DND-41 (cell line): ENCODE measurements around the gene MCL1.
"Not testable (repeated sequence)": the region's sequence is repeated elsewhere in the genome, so short reads cannot be mapped to it uniquely, and the experiment has no call there.

Experiments used
- ATAC-seq: fragments of 200-7000 bp; cut with Tn5 transposase; 3 replicates; pipeline ENCODE4 v1.9.1; 2021; ENCODE audit warnings: low read depth; ENCODE audit not compliant: insufficient read depth
- DNase-seq: peaks from one replicate; pipeline ENCODE4 v3.0.0-alpha.2; 2020
- H2AFZ ChIP-seq: 2 replicates; pipeline ENCODE4 v1.6.0; 2012; ENCODE audit warnings: low read depth, low read length
- H3K27ac ChIP-seq: 2 replicates; pipeline ENCODE4 v1.5.1; 2012; ENCODE audit warnings: low read length, inconsistent platforms
- H3K27me3 ChIP-seq: fragments of 200-600 bp; sonication (generic); 2 replicates; pipeline ENCODE4 v1.6.0; 2012; ENCODE audit warnings: low read length, mild to moderate bottlenecking, inconsistent platforms; ENCODE audit not compliant: insufficient read depth, poor library complexity
- H3K36me3 ChIP-seq: 2 replicates; pipeline ENCODE4 v1.5.1; 2012; ENCODE audit warnings: low read length, inconsistent platforms; ENCODE audit not compliant: insufficient read depth
- H3K4me1 ChIP-seq: 2 replicates; pipeline ENCODE4 v1.5.1; 2012; ENCODE audit warnings: mild to moderate bottlenecking, low read length; ENCODE audit not compliant: insufficient read depth
- H3K4me2 ChIP-seq: 2 replicates; pipeline ENCODE4 v1.6.0; 2012; ENCODE audit warnings: mild to moderate bottlenecking, moderate library complexity, low read length, inconsistent platforms; ENCODE audit not compliant: insufficient read depth
- H3K4me3 ChIP-seq, 2 experiments: fragments of 200-600 bp in 1 of 2; shearing (Covaris generic) in 1 of 2; 2 replicates each; pipeline ENCODE4 v1.5.1; 2012 to 2016; ENCODE audit warnings: inconsistent platforms in 2 of 2, low read length in 2 of 2, mild to moderate bottlenecking in 2 of 2, low read depth in 1 of 2, moderate library complexity in 1 of 2
- H3K79me2 ChIP-seq: 2 replicates; pipeline ENCODE4 v1.6.0; 2012; ENCODE audit warnings: low read length, inconsistent platforms; ENCODE audit not compliant: insufficient read depth
- H3K9ac ChIP-seq: 2 replicates; pipeline ENCODE4 v1.6.0; 2012; ENCODE audit warnings: low read depth, mild to moderate bottlenecking, inconsistent platforms, low read length, moderate library complexity
- H3K9me3 ChIP-seq: 2 replicates; pipeline ENCODE4 v1.5.1; 2012; ENCODE audit warnings: low read length, moderate library complexity, mild to moderate bottlenecking, inconsistent platforms; ENCODE audit not compliant: insufficient read depth, severe bottlenecking
- H4K20me1 ChIP-seq: 2 replicates; pipeline ENCODE4 v1.6.0; 2012; ENCODE audit warnings: low read length; ENCODE audit not compliant: insufficient read depth
- EZH2 ChIP-seq: IDR thresholded peaks from 3 replicates; pipeline ENCODE4 v1.6.1; 2012; ENCODE audit warnings: borderline replicate concordance, low read depth, mild to moderate bottlenecking, moderate library complexity, low read length, inconsistent platforms; ENCODE audit not compliant: severe bottlenecking
- TF ChIP-seq, protein P1 (sequence below): IDR thresholded peaks from 2 replicates; pipeline ENCODE4 v1.5.1; 2012; ENCODE audit warnings: borderline replicate concordance, low read length, moderate library complexity, mild to moderate bottlenecking; ENCODE audit not compliant: poor library complexity, severe bottlenecking; ENCODE audit errors: extremely low read depth

Gene MCL1

DNA sequence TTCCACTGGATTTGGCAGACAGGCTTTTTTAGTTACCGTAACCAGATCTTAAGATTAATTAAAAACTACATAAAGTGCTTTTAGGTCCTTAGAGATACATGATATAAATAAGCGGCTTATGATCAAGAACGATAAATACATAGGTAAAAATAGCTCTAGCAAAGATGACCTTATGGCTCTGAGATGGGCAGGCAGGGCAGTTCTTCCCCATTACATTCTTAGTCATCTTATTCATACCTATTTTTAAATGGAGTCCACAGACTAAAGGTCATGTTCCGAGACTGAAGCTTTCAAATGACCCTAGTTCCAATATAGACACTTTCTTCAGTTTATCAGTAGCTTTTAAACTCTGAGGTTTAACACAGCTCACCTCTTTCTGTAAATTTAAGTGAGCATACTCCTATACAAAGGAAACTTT is 4.3 kb downstream of the MCL1 start:
- peaks cover 63% of the 10 kb centered on the region for H3K4me1 ChIP-seq
- H2AFZ ChIP-seq = no peak overlapping the region
- ATAC-seq = no peak
- no peaks in the 10 kb centered on the region for H3K27me3 ChIP-seq
- H3K9ac ChIP-seq = peak overlapping the region; percentile 95; the same call in 1 of the 2 replicates
- H3K27ac ChIP-seq = peak overlapping the region; percentile 35; the same call in 1 of the 2 replicates
- peak overlapping the region in 1 of 2 experiments; percentile 83; a peak in 2 of 4 replicates for H3K4me3 ChIP-seq
- peaks cover 87% of the 10 kb centered on the region for H3K79me2 ChIP-seq
- peak overlapping the region; percentile 84 for H3K4me2 ChIP-seq
- H3K36me3 ChIP-seq = peaks cover 67% of the 10 kb centered on the region
- no peak for DNase-seq
- TF ChIP-seq, protein P1, sequence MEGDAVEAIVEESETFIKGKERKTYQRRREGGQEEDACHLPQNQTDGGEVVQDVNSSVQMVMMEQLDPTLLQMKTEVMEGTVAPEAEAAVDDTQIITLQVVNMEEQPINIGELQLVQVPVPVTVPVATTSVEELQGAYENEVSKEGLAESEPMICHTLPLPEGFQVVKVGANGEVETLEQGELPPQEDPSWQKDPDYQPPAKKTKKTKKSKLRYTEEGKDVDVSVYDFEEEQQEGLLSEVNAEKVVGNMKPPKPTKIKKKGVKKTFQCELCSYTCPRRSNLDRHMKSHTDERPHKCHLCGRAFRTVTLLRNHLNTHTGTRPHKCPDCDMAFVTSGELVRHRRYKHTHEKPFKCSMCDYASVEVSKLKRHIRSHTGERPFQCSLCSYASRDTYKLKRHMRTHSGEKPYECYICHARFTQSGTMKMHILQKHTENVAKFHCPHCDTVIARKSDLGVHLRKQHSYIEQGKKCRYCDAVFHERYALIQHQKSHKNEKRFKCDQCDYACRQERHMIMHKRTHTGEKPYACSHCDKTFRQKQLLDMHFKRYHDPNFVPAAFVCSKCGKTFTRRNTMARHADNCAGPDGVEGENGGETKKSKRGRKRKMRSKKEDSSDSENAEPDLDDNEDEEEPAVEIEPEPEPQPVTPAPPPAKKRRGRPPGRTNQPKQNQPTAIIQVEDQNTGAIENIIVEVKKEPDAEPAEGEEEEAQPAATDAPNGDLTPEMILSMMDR = no peak
- TF ChIP-seq EZH2 = no peak
- H4K20me1 ChIP-seq = peaks cover 58% of the 10 kb centered on the region
- no peaks in the 10 kb centered on the region for H3K9me3 ChIP-seq

DNA sequence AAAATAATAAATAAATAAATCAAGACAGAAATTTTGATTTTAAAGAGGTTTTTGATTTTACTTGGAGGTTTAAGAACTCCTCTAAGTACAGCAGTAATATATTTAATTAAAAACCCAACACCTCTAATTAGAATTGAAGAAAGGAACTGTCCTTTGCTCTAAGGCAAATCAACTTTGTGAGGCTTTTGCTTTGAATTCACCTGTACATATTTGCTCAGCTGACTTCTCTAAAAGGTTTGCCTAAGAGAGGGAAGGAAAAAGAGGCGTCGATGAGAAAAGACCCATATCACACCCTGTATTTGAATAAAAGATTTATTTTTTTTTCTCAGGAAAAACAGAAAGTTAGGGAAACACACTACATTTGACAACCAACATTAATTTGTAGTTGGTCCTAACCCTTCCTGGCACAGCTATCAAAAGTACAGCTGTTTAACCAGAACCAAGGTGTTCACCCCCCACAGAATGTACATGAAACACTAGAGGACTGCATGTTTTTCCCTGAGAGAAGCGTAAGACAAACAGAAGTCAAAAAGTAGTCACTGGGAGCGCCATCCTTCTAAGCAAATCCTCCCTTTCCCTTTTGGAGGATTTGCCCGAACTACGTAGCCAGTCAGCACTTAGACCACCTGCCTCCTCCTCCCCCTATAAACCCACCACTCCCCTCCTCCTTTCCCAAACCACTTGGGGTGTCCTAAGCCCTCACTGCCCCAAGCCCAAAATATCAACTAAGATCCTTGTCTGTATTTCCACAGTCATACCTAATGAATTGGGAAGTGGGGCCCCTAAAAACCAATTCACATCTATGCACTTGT is 4.9 kb downstream of the MCL1 start:
- peaks cover 67% of the 10 kb centered on the region for H3K36me3 ChIP-seq
- DNase-seq (no peak), ATAC-seq (no peak)
- peaks cover 65% of the 10 kb centered on the region for H3K4me1 ChIP-seq
- H3K4me2 ChIP-seq = peak overlapping the region; percentile 84; the same call in 1 of the 2 replicates
- no peak overlapping the region for H2AFZ ChIP-seq
- TF ChIP-seq EZH2 = no peak
- TF ChIP-seq, protein P1 = no peak
- peaks cover 93% of the 10 kb centered on the region for H3K79me2 ChIP-seq
- H3K9me3 ChIP-seq = no peaks in the 10 kb centered on the region
- H4K20me1 ChIP-seq = peaks cover 58% of the 10 kb centered on the region
- peak overlapping the region; percentile 25; the same call in 1 of the 2 replicates for H3K27ac ChIP-seq
- H3K9ac ChIP-seq = peak overlapping the region; percentile 95; the same call in 1 of the 2 replicates
- peak overlapping the region in 1 of 2 experiments; percentile 83; a peak in 1 of 4 replicates for H3K4me3 ChIP-seq
- no peaks in the 10 kb centered on the region for H3K27me3 ChIP-seq

DNA sequence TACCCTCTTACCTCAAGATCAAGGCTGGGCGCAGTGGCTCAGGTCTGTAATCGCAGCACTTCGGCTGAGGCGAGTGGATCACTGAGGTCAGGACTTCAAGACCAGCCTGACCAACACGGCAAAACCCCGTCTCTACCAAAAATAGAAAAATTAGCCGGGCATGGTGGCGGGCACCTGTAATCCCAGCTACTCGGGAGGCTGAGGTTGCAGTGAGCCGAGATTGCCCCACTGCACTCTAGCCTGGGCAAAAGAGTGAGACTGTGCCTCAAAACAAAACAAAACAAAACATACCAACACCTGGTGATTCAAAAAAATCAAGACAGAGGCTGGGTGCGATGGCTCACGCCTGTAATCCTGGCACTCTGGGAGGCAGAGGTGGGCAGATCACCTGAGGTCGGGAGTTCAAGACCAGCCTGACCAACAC is 5.8 kb downstream of the MCL1 start:
- H3K9ac ChIP-seq, H3K9me3 ChIP-seq, DNase-seq, H3K4me3 ChIP-seq, H3K27me3 ChIP-seq, H3K4me2 ChIP-seq, ATAC-seq, H2AFZ ChIP-seq, H3K27ac ChIP-seq: not testable (repeated sequence)
- Histone ChIP-seq H3K4me1 (peaks cover 73% of the 10 kb centered on the region), H3K79me2 (peaks cover 91% of the 10 kb centered on the region), H4K20me1 (peaks cover 56% of the 10 kb centered on the region), H3K36me3 (peaks cover 63% of the 10 kb centered on the region)

DNA sequence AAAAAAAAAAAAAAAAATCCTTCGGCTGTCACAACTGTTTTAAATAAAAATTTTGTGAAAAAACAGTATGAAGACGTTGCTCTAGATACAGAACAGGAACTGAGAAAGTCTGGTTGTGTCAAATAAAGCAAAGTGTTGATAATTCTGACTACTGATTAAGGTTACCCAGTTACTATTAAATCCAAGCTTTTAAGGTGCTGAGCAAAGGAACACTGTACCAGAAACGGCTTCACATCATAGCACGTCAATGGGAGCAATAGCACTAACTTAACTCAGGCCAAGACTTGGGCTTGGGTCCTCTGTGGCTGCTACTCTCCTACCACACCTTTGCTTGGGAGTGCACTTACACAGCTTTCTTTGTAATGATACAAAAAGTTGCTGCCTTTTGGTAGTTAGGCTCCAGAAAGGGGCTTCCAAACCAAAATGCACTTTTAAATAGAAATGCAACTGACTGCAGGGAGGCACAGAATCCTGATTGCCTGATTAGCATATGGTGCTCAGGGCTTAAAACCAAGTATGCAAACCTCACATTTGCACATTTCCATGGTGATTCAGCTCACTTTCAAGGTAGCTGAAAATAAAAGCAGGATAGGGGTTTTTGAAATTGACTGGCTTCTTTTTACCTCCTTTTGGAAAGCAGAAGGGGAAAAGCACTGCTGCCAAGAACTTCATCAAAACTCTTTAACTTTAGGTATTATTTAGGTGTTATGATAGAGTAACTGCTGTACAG is 6.3 kb downstream of the MCL1 start:
- Histone ChIP-seq H3K27ac (no peak overlapping the region), H3K4me1 (peaks cover 79% of the 10 kb centered on the region), H3K9ac (no peak overlapping the region), H3K79me2 (peaks cover 91% of the 10 kb centered on the region), H2AFZ (no peak overlapping the region), H3K36me3 (peaks cover 57% of the 10 kb centered on the region), H4K20me1 (peaks cover 55% of the 10 kb centered on the region), H3K4me2 (peak overlapping the region; percentile 14; the same call in 1 of the 2 replicates), H3K4me3 (no peak overlapping the region), H3K9me3 (no peaks in the 10 kb centered on the region), H3K27me3 (no peaks in the 10 kb centered on the region)
- no peak for DNase-seq
- ATAC-seq = no peak
- TF ChIP-seq, protein P1 = no peak
- no peak for TF ChIP-seq EZH2
